Esophagus muscularis mucosa (tissue), 4 donors: ENCODE data around the gene NGEF. TPM values are rescaled to one million over a fixed set of nuclear protein-coding genes. Genes with fewer than 3 reads are reported as not detected.

ENCODE experiments used
- DNase-seq: peaks from one replicate; pipeline ENCODE4 v3.0.0-alpha.2; 2017; ENCODE audit errors: extremely low spot score
- H3K27ac ChIP-seq, 4 donors: fragments of 200-600 bp; sonication (generic); replicated peaks in 1 of 4; 1 replicate in 3 of 4; 2 replicates in 1 of 4; pipeline ENCODE4 v1.5.1; 2016 to 2019; ENCODE audit warnings: mild to moderate bottlenecking in 1 of 4
- H3K27me3 ChIP-seq, 4 donors: fragments of 200-600 bp; sonication (generic); one replicate each; pipeline versions ENCODE4 v1.5.1 to v1.6.0; 2016 to 2019
- H3K36me3 ChIP-seq, 4 donors: fragments of 200-600 bp; sonication (generic); one replicate each; pipeline ENCODE4 v1.5.1; 2016 to 2019
- H3K4me1 ChIP-seq, 4 donors: fragments of 200-600 bp; sonication (generic); one replicate each; pipeline ENCODE4 v1.5.1; 2016 to 2019
- H3K4me3 ChIP-seq, 4 donors: fragments of 200-600 bp; sonication (generic); 1 replicate in 2 of 4; 2 replicates in 2 of 4; pipeline ENCODE4 v1.5.1; 2016 to 2019; ENCODE audit warnings: mild to moderate bottlenecking in 4 of 4, moderate library complexity in 1 of 4
- H3K9me3 ChIP-seq, 4 donors: fragments of 200-600 bp; sonication (generic); 1 replicate in 3 of 4; 2 replicates in 1 of 4; pipeline ENCODE4 v1.5.1; 2016 to 2019
- EP300 ChIP-seq: sonication (generic); formaldehyde crosslinking; IDR thresholded peaks from one replicate; pipeline ENCODE4 v1.6.1; 2017; ENCODE audit warnings: antibody characterized with exemption
- POLR2A ChIP-seq: fragments of 450-650 bp; IDR thresholded peaks from one replicate; pipeline ENCODE4 v1.6.1; 2017; ENCODE audit warnings: antibody characterized with exemption, moderate library complexity, mild to moderate bottlenecking, low read depth
- POLR2AphosphoS5 ChIP-seq, 2 donors: sonication (generic); formaldehyde crosslinking; IDR thresholded peaks; one replicate each; pipeline ENCODE4 v1.6.1; 2017; ENCODE audit warnings: antibody characterized with exemption in 2 of 2
- WGBS: methylation state at CpG from one replicate; pipeline ENCODE4 v1.1.5; 2018; 5-methylcytosine and 5-hydroxymethylcytosine counted together
- intact Hi-C: fragments of 100-400 bp; cut with DNase I; formaldehyde crosslinking; loops from one replicate; pipeline ENCODE4 v1.15.1; 2023
- total RNA-seq, 4 donors: library from RNA; depleted of rRNA; stranded (reverse); fragments of >200 nt; gene quantifications; one replicate each; pipeline versions ENCODE4 v1.1.0 to v1.2.1, GENCODE V29; 2016
- TF ChIP-seq, protein P1 (sequence below), 3 experiments: fragments of 200-600 bp in 2 of 3; fragments of 450-650 bp in 1 of 3; sonication (generic) in 2 of 3; IDR thresholded peaks; one replicate each; pipeline ENCODE4 v1.5.1; 2017 to 2019; ENCODE audit warnings: antibody characterized with exemption in 3 of 3, mild to moderate bottlenecking in 2 of 3, moderate library complexity in 1 of 3

The NGEF gene
- total RNA-seq, 4 donors from 2014 or later, result 0.33 to 0.98 (median 0.52) TPM; not detected in 1

DNA sequence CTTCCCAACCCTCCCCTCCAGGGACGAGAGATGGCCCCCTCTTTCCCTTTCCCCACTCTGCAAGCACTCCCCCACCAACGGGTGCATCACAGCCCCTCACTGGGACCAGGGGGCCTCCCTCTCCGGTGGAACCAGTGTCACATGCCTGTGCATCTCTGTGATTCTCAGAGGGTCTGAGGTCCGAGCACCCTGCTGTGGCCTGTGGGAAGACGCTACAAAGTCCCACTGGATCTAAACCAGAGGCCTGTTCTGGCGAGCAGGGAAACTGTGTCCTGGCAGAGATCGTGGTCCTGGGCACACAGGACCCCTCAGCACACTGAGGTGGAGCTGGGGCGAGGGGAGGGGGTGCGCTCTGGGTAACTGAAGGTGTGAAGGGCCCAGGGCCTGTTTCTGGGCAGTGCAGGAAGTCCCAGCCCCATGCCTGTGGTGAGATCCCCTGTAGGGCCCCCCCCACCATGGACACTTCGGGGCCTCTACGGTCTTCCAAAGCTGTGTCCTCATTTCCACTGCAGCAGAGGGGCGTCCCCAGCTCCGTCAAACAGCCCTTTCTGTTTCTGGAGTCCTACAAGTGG is 135.0 kb downstream of the NGEF start:
- intact Hi-C loops, result no loop called here
- no peak for DNase-seq

DNA sequence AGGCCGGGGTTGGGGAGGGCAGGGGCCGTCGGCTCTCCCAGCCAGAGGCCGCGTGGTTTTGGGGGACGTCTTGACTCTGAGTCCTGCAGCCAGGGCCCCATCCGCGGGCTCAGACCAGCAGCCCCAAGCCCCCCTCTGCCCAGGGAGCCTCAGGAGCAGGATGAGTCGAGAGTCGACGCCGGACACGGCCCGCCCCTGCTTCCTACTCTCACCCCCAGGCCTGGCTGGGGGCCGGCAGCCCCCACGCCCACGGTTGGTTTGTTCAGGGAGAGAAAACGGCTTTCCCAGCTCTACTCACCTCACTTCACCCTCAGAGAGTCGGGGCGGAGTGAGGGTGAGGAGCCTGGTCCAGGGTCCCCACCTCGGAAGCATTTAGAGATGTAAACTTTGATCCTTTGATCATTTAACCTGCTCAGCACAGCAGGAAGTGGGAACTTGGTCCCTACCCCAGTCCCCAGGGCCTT is 136.0 kb downstream of the NGEF start:
- no peaks in the 10 kb centered on the region for H3K36me3 ChIP-seq
- peaks cover 4 to 18% (median 18%) of the 10 kb centered on the region in 4 donors for H3K4me1 ChIP-seq
- no peak for DNase-seq
- intact Hi-C loops, result no loop called here
- WGBS, result 46% methylated on average over 18 of the region's 21 CpGs
- peaks cover 0 to 39% (median 13%) of the 10 kb centered on the region in 4 donors for H3K27me3 ChIP-seq
- no peaks in the 10 kb centered on the region for H3K9me3 ChIP-seq
- H3K4me3 ChIP-seq, result peak overlapping the region; percentile 50 to 56 (median 54)
- no peak for TF ChIP-seq EP300
- TF ChIP-seq, protein P1, sequence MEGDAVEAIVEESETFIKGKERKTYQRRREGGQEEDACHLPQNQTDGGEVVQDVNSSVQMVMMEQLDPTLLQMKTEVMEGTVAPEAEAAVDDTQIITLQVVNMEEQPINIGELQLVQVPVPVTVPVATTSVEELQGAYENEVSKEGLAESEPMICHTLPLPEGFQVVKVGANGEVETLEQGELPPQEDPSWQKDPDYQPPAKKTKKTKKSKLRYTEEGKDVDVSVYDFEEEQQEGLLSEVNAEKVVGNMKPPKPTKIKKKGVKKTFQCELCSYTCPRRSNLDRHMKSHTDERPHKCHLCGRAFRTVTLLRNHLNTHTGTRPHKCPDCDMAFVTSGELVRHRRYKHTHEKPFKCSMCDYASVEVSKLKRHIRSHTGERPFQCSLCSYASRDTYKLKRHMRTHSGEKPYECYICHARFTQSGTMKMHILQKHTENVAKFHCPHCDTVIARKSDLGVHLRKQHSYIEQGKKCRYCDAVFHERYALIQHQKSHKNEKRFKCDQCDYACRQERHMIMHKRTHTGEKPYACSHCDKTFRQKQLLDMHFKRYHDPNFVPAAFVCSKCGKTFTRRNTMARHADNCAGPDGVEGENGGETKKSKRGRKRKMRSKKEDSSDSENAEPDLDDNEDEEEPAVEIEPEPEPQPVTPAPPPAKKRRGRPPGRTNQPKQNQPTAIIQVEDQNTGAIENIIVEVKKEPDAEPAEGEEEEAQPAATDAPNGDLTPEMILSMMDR (IDR thresholded peaks at IDR 0.05), result no peak
- no peak overlapping the region for H3K27ac ChIP-seq

More for the DNA sequence above, 135.0 kb downstream of the NGEF start:
- no peak for TF ChIP-seq POLR2A
- TF ChIP-seq POLR2AphosphoS5 (IDR thresholded peaks at IDR 0.05), result no peak
- TF ChIP-seq, protein P1 (IDR thresholded peaks at IDR 0.05), result no peak
- TF ChIP-seq EP300, result no peak
- Histone ChIP-seq H3K36me3 (no peaks in the 10 kb centered on the region), H3K4me1 (peaks cover 4 to 18% (median 18%) of the 10 kb centered on the region in 4 donors), H3K27me3 (peaks cover 0 to 41% (median 13%) of the 10 kb centered on the region in 4 donors), H3K9me3 (no peaks in the 10 kb centered on the region), H3K4me3 (no peak overlapping the region), H3K27ac (no peak overlapping the region)
- 92% methylated on average over 11 of the region's 13 CpGs for whole genome bisulfite sequencing

DNA sequence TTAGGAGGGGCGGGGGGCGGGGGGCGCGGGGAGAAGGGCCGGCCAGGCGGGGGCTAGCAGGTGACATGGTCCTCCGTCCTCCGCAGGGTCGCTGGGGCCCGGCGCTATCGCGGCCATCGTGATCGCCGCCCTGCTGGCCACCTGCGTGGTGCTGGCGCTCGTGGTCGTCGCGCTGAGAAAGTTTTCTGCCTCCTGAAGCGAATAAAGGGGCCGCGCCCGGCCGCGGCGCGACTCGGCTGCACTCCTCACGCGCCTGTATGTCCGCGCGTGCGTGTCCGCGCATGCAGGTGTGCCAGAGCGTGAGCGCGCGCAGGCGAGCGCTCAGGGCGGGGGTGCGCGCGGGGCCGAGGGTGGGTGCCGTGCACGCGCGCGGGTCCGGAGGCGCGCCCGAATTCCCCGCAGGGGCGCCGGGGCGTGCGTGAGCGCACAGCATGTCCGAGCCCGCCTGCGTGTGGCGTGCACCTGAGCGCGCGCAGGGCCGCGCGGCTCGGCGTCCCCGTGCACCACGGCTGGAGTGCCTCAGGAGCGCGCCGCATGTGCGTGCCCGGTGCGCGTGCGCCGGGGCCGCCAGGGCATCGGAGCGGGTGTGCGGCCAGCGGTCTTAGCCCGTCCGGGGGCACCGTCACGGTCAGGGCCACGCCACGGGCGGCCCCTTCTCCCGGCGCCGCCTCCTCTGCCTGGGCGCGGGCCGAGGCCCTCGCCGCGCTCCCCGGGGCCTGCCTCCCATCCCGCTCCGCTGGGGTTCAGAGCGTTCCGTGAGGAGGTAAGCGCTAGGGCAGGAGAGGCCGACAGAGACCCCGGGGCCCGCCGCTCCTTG is 136.7 kb downstream of the NGEF start:
- Histone ChIP-seq H3K4me3 (peak overlapping the region; percentile 50 to 56 (median 54)), H3K9me3 (no peaks in the 10 kb centered on the region), H3K4me1 (peaks cover 4 to 18% (median 18%) of the 10 kb centered on the region in 4 donors), H3K27ac (no peak overlapping the region), H3K36me3 (no peaks in the 10 kb centered on the region), H3K27me3 (peaks cover 0 to 39% (median 13%) of the 10 kb centered on the region in 4 donors)
- WGBS, result 0% methylated on average over 10 of the region's 119 CpGs
- TF ChIP-seq EP300 (no peak), POLR2AphosphoS5 (IDR thresholded peaks at IDR 0.05) (no peak), POLR2A (no peak)
- TF ChIP-seq, protein P1 (IDR thresholded peaks at IDR 0.05), result no peak
- no peak for DNase-seq
- intact Hi-C loops, result no loop called here

DNA sequence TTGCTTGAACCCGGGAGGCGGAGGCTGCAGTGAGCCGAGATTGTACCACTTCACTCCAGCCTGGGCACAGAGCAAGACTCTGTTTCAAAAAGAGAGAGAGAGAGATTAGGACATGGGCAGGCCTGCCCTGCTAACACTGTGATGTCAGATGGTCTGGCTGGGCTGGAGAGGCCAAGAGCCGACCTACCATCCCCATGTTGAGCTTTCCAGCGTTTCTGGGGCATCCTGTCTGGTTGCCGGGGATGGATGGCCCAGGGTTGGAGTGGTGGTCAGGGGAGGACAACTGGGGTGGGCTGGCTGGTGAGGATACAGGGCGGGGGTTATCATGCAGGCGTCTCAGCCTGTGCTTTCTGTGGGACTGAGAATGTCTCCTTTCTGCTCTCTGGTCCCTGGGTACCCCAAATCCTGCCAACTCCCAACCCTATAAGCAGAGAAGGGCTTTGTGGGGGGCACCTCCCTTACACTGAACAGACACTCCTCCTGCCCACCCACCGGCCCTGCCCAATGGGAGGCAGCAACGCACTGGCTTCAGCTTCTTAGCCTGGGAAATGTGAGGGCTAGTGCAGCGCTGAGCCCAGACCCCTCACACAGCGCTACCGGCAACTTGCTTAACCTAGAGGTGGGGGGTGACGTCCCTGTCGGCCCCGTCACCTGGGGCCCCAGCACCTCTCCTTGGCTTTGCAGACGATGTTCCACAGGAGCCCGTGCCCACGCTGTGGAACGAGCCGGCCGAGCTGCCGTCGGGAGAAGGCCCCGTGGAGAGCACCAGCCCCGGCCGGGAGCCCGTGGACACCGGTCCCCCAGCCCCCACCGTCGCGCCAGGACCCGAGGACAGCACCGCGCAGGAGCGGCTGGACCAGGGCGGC is 137.6 kb downstream of the NGEF start:
- no peak for DNase-seq
- no peaks in the 10 kb centered on the region for H3K36me3 ChIP-seq
- 59% methylated on average over 8 of the region's 37 CpGs for WGBS
- peak overlapping the region; percentile 50 to 56 (median 54) for H3K4me3 ChIP-seq
- TF ChIP-seq, protein P1 (IDR thresholded peaks at IDR 0.05), result no peak
- TF ChIP-seq POLR2A (no peak), POLR2AphosphoS5 (IDR thresholded peaks at IDR 0.05) (no peak), EP300 (no peak)
- no peak overlapping the region for H3K27ac ChIP-seq
- intact Hi-C loops, result no loop called here
- H3K27me3 ChIP-seq, result peaks cover 0 to 39% (median 13%) of the 10 kb centered on the region in 4 donors
- peaks cover 4 to 18% (median 18%) of the 10 kb centered on the region in 4 donors for H3K4me1 ChIP-seq
- H3K9me3 ChIP-seq, result no peaks in the 10 kb centered on the region
